GM10248 (cell line): ENCODE results near the gene ACADSB.

Source experiments
- CTCF ChIA-PET: fragments of 300-600 bp; sonication (Branson Sonifier 250); formaldehyde crosslinking; extraction: SDS; loops from one replicate; lab custom pipeline; 2021; ENCODE audit warnings: antibody characterized with exemption; lab: Yijun Ruan, JAX
- POLR2A ChIA-PET: fragments of 350-650 bp; sonication (Branson Sonifier 250); formaldehyde crosslinking; extraction: SDS; loops from one replicate; lab custom pipeline; 2020; ENCODE audit warnings: antibody characterized with exemption; lab: Yijun Ruan, JAX
- DNase-seq: peaks from one replicate; pipeline ENCODE4 v3.0.0; 2012; ENCODE audit errors: extremely low spot score
- CTCF ChIP-seq: IDR thresholded peaks from 2 replicates; pipeline ENCODE4 v1.5.1; 2012; ENCODE audit warnings: mild to moderate bottlenecking, low read depth; ENCODE audit errors: extremely low read depth, missing control alignments, control extremely low read depth

The ACADSB gene

DNA sequence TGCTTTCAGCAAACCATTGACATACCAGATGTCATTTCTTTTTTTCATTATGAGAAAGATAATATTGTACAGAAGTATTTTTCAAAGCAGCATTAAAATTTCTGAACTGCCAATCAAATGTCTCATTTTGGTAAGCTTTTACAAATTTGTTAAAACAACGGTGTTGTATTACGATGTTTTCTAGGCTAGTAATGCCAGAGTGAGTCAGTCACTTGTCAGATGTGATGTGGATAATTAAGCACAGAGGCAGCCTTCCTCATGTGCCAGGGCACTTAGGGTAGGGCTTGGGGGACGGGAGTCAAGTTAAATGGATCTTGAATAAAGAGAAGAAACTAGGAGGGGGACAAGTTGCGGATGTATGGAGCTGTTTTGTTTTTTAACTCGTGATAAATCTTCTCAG is 18.5 kb upstream of the ACADSB start:
- POLR2A ChIA-PET, result interaction anchor here (1.2 kb wide), 1 partner anchor 9 kb away, joined by 3 read pairs; no protein-coding TSS in a partner anchor
- TF ChIP-seq CTCF, result no peak
- no peak for DNase-seq
- CTCF ChIA-PET, result interaction anchor here (0.8 to 12.2 kb wide), 2 partner anchors 8 to 10 kb away, joined by 3 to 107 read pairs; partner anchors contain the start of gene PSTK

- ChIA-PET CTCF (interaction anchor here (12.2 kb wide), 1 partner anchor 10 kb away, joined by 107 read pairs; the partner anchor contains the start of gene PSTK), POLR2A (no interaction called here)
- no peak for TF ChIP-seq CTCF
- no peak for DNase-seq
Measured at GRCh38 chr10:122992031-122992585, 16.7 kb upstream of the ACADSB start.

- no peak for DNase-seq
- TF ChIP-seq CTCF, result no peak
- ChIA-PET CTCF (interaction anchor here (12.2 kb wide), 1 partner anchor 12 kb away, joined by 107 read pairs; the partner anchor contains the start of gene PSTK), POLR2A (no interaction called here)
Measured at GRCh38 chr10:122993797-122994336, 14.9 kb upstream of the ACADSB start.

- ChIA-PET CTCF (interaction anchor here (0.8 to 12.2 kb wide), 4 partner anchors 9 to 40 kb away, joined by 3 to 107 read pairs (median 3); partner anchors contain the start of gene PSTK), POLR2A (interaction anchor here (0.6 to 0.8 kb wide), 2 partner anchors 12 to 110 kb away, joined by 3 read pairs; no protein-coding TSS in a partner anchor)
- DNase-seq, result no peak
- no peak for TF ChIP-seq CTCF
Measured at GRCh38 chr10:122995936-122996335, 12.9 kb upstream of the ACADSB start.

- ChIA-PET CTCF (interaction anchor here (1.8 to 12.2 kb wide), 2 partner anchors 11 to 16 kb away, joined by 4 to 107 read pairs; partner anchors contain the start of gene PSTK), POLR2A (interaction anchor here (0.6 kb wide), 1 partner anchor 9 kb away, joined by 3 read pairs; no protein-coding TSS in a partner anchor)
- no peak for DNase-seq
- no peak for TF ChIP-seq CTCF
Measured at GRCh38 chr10:122997864-122998263, 10.9 kb upstream of the ACADSB start.

DNA sequence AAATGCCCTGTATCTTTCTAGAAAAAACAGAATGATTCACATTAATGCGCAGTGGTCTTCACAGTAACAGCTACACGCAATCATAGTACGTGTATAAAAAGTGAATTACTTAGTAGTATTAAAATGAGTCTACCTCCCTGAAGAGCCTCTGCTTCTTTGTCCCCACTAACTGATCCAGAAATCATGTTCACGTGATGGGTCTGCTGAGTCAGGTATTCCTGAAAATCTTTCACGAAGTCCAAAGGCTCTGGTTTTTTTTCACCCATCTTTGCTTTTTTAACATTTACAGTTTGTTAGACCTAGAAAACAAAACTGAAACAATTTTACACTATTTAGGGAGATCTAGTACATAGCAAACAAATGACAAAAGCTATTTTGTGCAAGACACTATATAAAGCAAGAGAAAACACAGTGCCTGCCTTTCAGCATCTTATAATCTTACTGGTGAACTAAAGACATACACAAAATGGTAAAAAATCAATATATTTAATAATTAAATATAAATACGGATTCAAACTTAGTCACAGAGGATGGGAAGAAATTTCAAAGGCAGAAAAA is 10.4 kb upstream of the ACADSB start:
- CTCF ChIA-PET, result interaction anchor here (1.8 to 12.2 kb wide), 3 partner anchors 11 to 45 kb away, joined by 4 to 107 read pairs (median 6); partner anchors contain the start of gene PSTK
- TF ChIP-seq CTCF, result no peak
- no peak for DNase-seq
- POLR2A ChIA-PET, result interaction anchor here (1.3 kb wide), 1 partner anchor 8 kb away, joined by 3 read pairs; no protein-coding TSS in a partner anchor
